MM.1S (cell line): ENCODE results near the gene DPP10.
A peak's percentile ranks its signal among the peaks of the same experiment; 100 is the strongest.

Experiments used
- DNase-seq: peaks from one replicate; pipeline ENCODE4 v3.0.0-alpha.2; 2015
- H2AFZ ChIP-seq: fragments of 300-600 bp; sonication (generic); 2 replicates; pipeline ENCODE4 v1.6.0; 2016; ENCODE audit warnings: antibody characterized with exemption, low read length
- H3F3A ChIP-seq: fragments of 300-600 bp; sonication (generic); 2 replicates; pipeline ENCODE4 v1.6.1; 2016; ENCODE audit warnings: mild to moderate bottlenecking, antibody characterized with exemption, low read length, moderate library complexity, mixed read lengths; ENCODE audit not compliant: insufficient read depth
- H3K27ac ChIP-seq: fragments of 300-600 bp; sonication (generic); 2 replicates; pipeline ENCODE4 v1.5.1; 2016; ENCODE audit warnings: mild to moderate bottlenecking, low read length
- H3K27me3 ChIP-seq: fragments of 300-600 bp; sonication (generic); replicated peaks from 2 replicates; pipeline ENCODE4 v1.6.0; 2016; ENCODE audit warnings: low read length; ENCODE audit not compliant: insufficient read depth
- H3K36me3 ChIP-seq: fragments of 300-600 bp; sonication (generic); replicated peaks from 2 replicates; pipeline ENCODE4 v1.6.1; 2016; ENCODE audit warnings: mild to moderate bottlenecking, low read length, mixed read lengths; ENCODE audit not compliant: insufficient read depth
- H3K4me1 ChIP-seq: fragments of 300-600 bp; sonication (generic); 2 replicates; pipeline ENCODE4 v1.6.1; 2016; ENCODE audit warnings: low read length, mixed read lengths
- H3K4me2 ChIP-seq: fragments of 300-600 bp; sonication (generic); 2 replicates; pipeline ENCODE4 v1.6.0; 2016; ENCODE audit warnings: low read depth, low read length
- H3K4me3 ChIP-seq: fragments of 300-600 bp; sonication (generic); 2 replicates; pipeline ENCODE4 v1.5.1; 2016; ENCODE audit warnings: low read length, mixed read lengths
- H3K79me2 ChIP-seq: fragments of 300-600 bp; sonication (generic); 2 replicates; pipeline ENCODE4 v1.6.1; 2016; ENCODE audit warnings: mixed run types, low read length, mixed read lengths
- H3K9ac ChIP-seq: fragments of 300-600 bp; sonication (generic); 2 replicates; pipeline ENCODE4 v1.6.1; 2016; ENCODE audit warnings: low read length, mixed read lengths
- H3K9me2 ChIP-seq: fragments of 300-600 bp; sonication (generic); replicated peaks from 2 replicates; pipeline ENCODE4 v1.6.1; 2016; ENCODE audit warnings: mild to moderate bottlenecking, low read length, mixed read lengths; ENCODE audit not compliant: insufficient read depth
- H3K9me3 ChIP-seq: fragments of 300-600 bp; sonication (generic); replicated peaks from 2 replicates; pipeline ENCODE4 v1.6.1; 2016; ENCODE audit warnings: mild to moderate bottlenecking, low read length, mixed read lengths; ENCODE audit not compliant: insufficient read depth
- H4K20me1 ChIP-seq: fragments of 300-600 bp; sonication (generic); 2 replicates; pipeline ENCODE4 v1.6.1; 2016; ENCODE audit warnings: mild to moderate bottlenecking, low read length, moderate library complexity, mixed read lengths; ENCODE audit not compliant: insufficient read depth
- EZH2 ChIP-seq: fragments of 300-600 bp; sonication (generic); optimal IDR thresholded peaks from 2 replicates; pipeline ENCODE3; 2017; ENCODE audit warnings: low read depth, mild to moderate bottlenecking, antibody characterized with exemption, low read length, mixed read lengths
- EZH2phosphoT487 ChIP-seq: fragments of 300-600 bp; sonication (generic); IDR thresholded peaks from 2 replicates; pipeline ENCODE4 v1.6.1; 2018; ENCODE audit warnings: antibody characterized with exemption, low read length
- TF ChIP-seq, protein P1 (sequence below): fragments of 300-600 bp; sonication (generic); IDR thresholded peaks from 2 replicates; pipeline ENCODE4 v1.5.1; 2016; ENCODE audit warnings: antibody characterized with exemption, low read length, mixed read lengths

Gene DPP10

DNA sequence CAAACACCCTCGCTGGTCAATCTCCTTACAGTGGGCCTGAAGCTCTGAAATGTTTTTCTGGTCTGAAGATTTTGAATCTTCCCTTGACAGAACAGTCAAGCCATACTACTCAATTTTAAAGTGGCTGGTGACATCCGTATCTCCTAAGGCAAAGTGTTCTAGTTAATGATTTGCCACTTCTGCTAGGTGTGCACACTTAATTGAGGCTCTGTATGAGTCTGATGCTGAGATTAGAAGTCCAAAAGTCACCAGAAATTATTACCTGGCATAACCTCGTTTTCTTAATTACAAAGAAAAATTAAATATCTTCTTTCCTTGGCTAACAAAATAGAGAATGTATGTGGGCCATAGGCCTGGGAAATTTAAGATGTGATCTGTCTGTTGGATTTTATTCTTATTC is 104.1 kb downstream of the DPP10 start:
- Histone ChIP-seq H3K27ac (no peak overlapping the region), H3K4me3 (no peak overlapping the region), H3K4me2 (no peak overlapping the region)

DNA sequence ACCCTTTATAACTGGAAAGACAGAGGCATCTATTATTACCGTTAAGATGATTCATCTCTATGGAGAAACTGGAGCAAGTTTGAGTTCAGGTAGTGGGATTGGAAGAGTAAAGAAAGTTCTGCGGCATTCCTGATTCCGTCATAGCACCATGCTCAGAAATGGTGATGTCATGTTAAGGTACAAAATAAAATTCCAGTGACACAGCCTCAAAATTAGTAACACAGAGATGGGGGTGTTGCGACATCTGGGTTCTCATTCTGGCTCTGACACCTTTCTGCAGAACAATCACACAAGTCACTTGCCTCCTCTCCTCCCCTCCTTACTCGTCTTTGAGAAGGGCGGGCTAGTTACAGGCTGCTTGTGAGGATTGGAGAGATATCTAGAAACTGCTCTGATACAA is 105.7 kb downstream of the DPP10 start:
- H3K4me1 ChIP-seq = no peaks in the 10 kb centered on the region
- no peaks in the 10 kb centered on the region for H3K27me3 ChIP-seq
- H3F3A ChIP-seq = no peaks in the 10 kb centered on the region
- no peaks in the 10 kb centered on the region for H3K9me3 ChIP-seq
- no peak overlapping the region for H3K9ac ChIP-seq
- H2AFZ ChIP-seq = no peak overlapping the region
- H4K20me1 ChIP-seq = no peaks in the 10 kb centered on the region
- no peaks in the 10 kb centered on the region for H3K36me3 ChIP-seq
- no peak for DNase-seq
- no peak overlapping the region for H3K27ac ChIP-seq
- no peaks in the 10 kb centered on the region for H3K79me2 ChIP-seq
- H3K4me2 ChIP-seq = no peak overlapping the region
- H3K9me2 ChIP-seq = no peaks in the 10 kb centered on the region
- H3K4me3 ChIP-seq = no peak overlapping the region
- TF ChIP-seq EZH2 (no peak), EZH2phosphoT487 (no peak)
- TF ChIP-seq, protein P1, sequence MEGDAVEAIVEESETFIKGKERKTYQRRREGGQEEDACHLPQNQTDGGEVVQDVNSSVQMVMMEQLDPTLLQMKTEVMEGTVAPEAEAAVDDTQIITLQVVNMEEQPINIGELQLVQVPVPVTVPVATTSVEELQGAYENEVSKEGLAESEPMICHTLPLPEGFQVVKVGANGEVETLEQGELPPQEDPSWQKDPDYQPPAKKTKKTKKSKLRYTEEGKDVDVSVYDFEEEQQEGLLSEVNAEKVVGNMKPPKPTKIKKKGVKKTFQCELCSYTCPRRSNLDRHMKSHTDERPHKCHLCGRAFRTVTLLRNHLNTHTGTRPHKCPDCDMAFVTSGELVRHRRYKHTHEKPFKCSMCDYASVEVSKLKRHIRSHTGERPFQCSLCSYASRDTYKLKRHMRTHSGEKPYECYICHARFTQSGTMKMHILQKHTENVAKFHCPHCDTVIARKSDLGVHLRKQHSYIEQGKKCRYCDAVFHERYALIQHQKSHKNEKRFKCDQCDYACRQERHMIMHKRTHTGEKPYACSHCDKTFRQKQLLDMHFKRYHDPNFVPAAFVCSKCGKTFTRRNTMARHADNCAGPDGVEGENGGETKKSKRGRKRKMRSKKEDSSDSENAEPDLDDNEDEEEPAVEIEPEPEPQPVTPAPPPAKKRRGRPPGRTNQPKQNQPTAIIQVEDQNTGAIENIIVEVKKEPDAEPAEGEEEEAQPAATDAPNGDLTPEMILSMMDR = no peak

More for the DNA sequence above, 104.1 kb downstream of the DPP10 start:
- Histone ChIP-seq H3K79me2 (no peaks in the 10 kb centered on the region), H3K4me1 (no peaks in the 10 kb centered on the region), H3K36me3 (no peaks in the 10 kb centered on the region), H4K20me1 (no peaks in the 10 kb centered on the region), H2AFZ (0 out of 2 replicates have a peak overlapping the region, but pooled peaks have one; percentile 37), H3K9ac (no peak overlapping the region), H3K9me3 (no peaks in the 10 kb centered on the region), H3K9me2 (no peaks in the 10 kb centered on the region), H3K27me3 (no peaks in the 10 kb centered on the region), H3F3A (no peaks in the 10 kb centered on the region)
- no peak for TF ChIP-seq EZH2phosphoT487
- TF ChIP-seq EZH2 = no peak
- TF ChIP-seq, protein P1 = no peak
- DNase-seq = no peak

DNA sequence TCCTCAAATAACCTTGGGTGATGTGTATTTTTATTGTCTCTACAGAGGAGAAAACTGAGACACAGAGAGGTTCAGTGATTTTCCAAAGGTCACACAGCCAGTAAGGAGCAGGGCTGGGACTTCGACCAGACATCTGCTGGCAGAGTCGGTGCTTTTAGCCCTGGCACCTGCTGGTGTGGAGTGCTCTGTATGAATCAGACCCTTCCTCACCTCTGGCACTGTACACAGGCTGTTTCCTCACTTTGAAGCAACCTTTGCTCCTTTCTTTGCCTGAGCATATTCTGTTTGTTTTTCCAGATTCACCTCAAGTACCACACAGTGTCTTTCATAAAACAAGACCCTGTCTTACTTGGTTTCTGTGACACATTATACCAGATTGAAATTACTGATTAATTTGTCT is 107.9 kb downstream of the DPP10 start:
- Histone ChIP-seq H3K4me1 (no peaks in the 10 kb centered on the region), H4K20me1 (no peaks in the 10 kb centered on the region), H3K27ac (no peak overlapping the region), H3F3A (no peaks in the 10 kb centered on the region), H3K9me2 (no peaks in the 10 kb centered on the region), H3K4me2 (no peak overlapping the region), H3K79me2 (no peaks in the 10 kb centered on the region), H2AFZ (no peak overlapping the region), H3K9ac (no peak overlapping the region), H3K9me3 (no peaks in the 10 kb centered on the region), H3K36me3 (no peaks in the 10 kb centered on the region), H3K4me3 (no peak overlapping the region), H3K27me3 (no peaks in the 10 kb centered on the region)
- TF ChIP-seq EZH2phosphoT487 (no peak), EZH2 (no peak)
- TF ChIP-seq, protein P1 = no peak
- DNase-seq = no peak
